ENCODE measurements around the gene SIAH1. TPM values are rescaled to one million over a fixed set of nuclear protein-coding genes. Genes with fewer than 3 reads are reported as not detected.
"Not testable (repeated sequence)": the region's sequence is repeated elsewhere in the genome, so short reads cannot be mapped to it uniquely, and the experiment has no call there.

SIAH1 gene
- total RNA-seq, 6 experiments from 2014 or later, result 8.1 to 14.0 (median 11.5) TPM

- H3K9me3 ChIP-seq, result no peaks in the 10 kb centered on the region
- WGBS (ENCODE audit: insufficient coverage, low coverage, low lambda C conversion rate, missing lambda C conversion rate), result 95% methylated on average over 3 of the region's 3 CpGs
- no peak overlapping the region for H3K27ac ChIP-seq
- H3K4me1 ChIP-seq, result peaks cover 0 to 4% (median 0%) of the 10 kb centered on the region in 4 donors
- intact Hi-C loops (cut with DNase I), result loop anchor here (10.0 kb wide), 2 partner anchors 176 to 266 kb away; no protein-coding TSS in a partner anchor
- H3K36me3 ChIP-seq, result peaks cover 0 to 6% (median 2%) of the 10 kb centered on the region in 4 donors
- TF ChIP-seq CTCF (IDR thresholded peaks at IDR 0.05) (no peak), POLR2A (IDR thresholded peaks at IDR 0.05) (no peak)
- no peak overlapping the region for H3K4me3 ChIP-seq
- DNase-seq (no peak), ATAC-seq (peak in 1 of 4 donors; percentile 16)
- no peaks in the 10 kb centered on the region for H3K27me3 ChIP-seq
Observed at GRCh38 chr16:48358419-48358818, 26.8 kb downstream of the SIAH1 start.

GRCh38 chr16:48356633-48357376 is 28.4 kb downstream of the SIAH1 start:
- intact Hi-C loops (cut with DNase I), result loop anchor here (10.0 kb wide), 2 partner anchors 178 to 268 kb away; no protein-coding TSS in a partner anchor
- Histone ChIP-seq H3K9me3 (no peaks in the 10 kb centered on the region), H3K27ac (no peak overlapping the region), H3K36me3 (peaks cover 2 to 18% (median 11%) of the 10 kb centered on the region in 4 donors), H3K4me3 (no peak overlapping the region), H3K27me3 (no peaks in the 10 kb centered on the region), H3K4me1 (no peaks in the 10 kb centered on the region)
- WGBS (ENCODE audit: insufficient coverage, low coverage, low lambda C conversion rate, missing lambda C conversion rate), result 85% methylated on average over 4 of the region's 4 CpGs
- ATAC-seq, result no peak
- TF ChIP-seq CTCF (IDR thresholded peaks at IDR 0.05), result no peak
- TF ChIP-seq POLR2A (IDR thresholded peaks at IDR 0.05), result no peak
- no peak for DNase-seq

- DNase-seq (no peak), ATAC-seq (no peak)
- H3K36me3 ChIP-seq, result peaks cover 9 to 32% (median 21%) of the 10 kb centered on the region in 4 donors
- no peak overlapping the region for H3K4me3 ChIP-seq
- no peaks in the 10 kb centered on the region for H3K27me3 ChIP-seq
- WGBS (ENCODE audit: insufficient coverage, low coverage, low lambda C conversion rate, missing lambda C conversion rate), result 90% methylated on average over 9 of the region's 11 CpGs
- no peak overlapping the region for H3K27ac ChIP-seq
- H3K4me1 ChIP-seq, result no peaks in the 10 kb centered on the region
- TF ChIP-seq CTCF (IDR thresholded peaks at IDR 0.05), result no peak
- no peak for TF ChIP-seq POLR2A (IDR thresholded peaks at IDR 0.05)
- intact Hi-C loops (cut with DNase I), result loop anchor here (10.0 kb wide), 2 partner anchors 180 to 270 kb away; no protein-coding TSS in a partner anchor
- no peaks in the 10 kb centered on the region for H3K9me3 ChIP-seq
Observed at GRCh38 chr16:48354877-48355855, 30.0 kb downstream of the SIAH1 start.

- peaks cover 9 to 39% (median 27%) of the 10 kb centered on the region in 4 donors for H3K36me3 ChIP-seq
- H3K4me3 ChIP-seq, ATAC-seq: not testable (repeated sequence)
Observed at GRCh38 chr16:48354385-48354784, 30.8 kb downstream of the SIAH1 start.

More at GRCh38 chr16:48354385-48354784, 30.8 kb downstream of the SIAH1 start:
- DNase-seq, H3K9me3 ChIP-seq, H3K4me1 ChIP-seq, H3K27ac ChIP-seq, H3K27me3 ChIP-seq: not testable (repeated sequence)
- 100% methylated on average over 5 of the region's 5 CpGs for WGBS (ENCODE audit: insufficient coverage, low coverage, low lambda C conversion rate, missing lambda C conversion rate)
- intact Hi-C loops (cut with DNase I), result loop anchor here (10.0 kb wide), 2 partner anchors 180 to 270 kb away; no protein-coding TSS in a partner anchor

All from right lobe of liver (tissue), 6 donors.